ENCODE results near the gene MICAL2.
A peak's percentile ranks its signal among the peaks of the same experiment; 100 is the strongest.

MICAL2 gene

GRCh38 chr11:12117200-12117599, 6.8 kb downstream of the MICAL2 start:
- peak; percentile 94 for DNase-seq (ENCODE audit: low read depth)

- DNase-seq (ENCODE audit: low read depth): peak; percentile 75
These were observed 7.2 kb downstream of the MICAL2 start for GRCh38 chr11:12117611-12118010.

- no peak for DNase-seq (ENCODE audit: low read depth)
These were observed 8.6 kb downstream of the MICAL2 start for GRCh38 chr11:12118949-12119348.

GRCh38 chr11:12119502-12119901, 9.1 kb downstream of the MICAL2 start:
- DNase-seq (ENCODE audit: low read depth): no peak

- peak; percentile 84 for DNase-seq (ENCODE audit: low read depth)
These were observed 9.9 kb downstream of the MICAL2 start for GRCh38 chr11:12120031-12121008.

- DNase-seq (ENCODE audit: low read depth): no peak
These were observed 10.6 kb downstream of the MICAL2 start for GRCh38 chr11:12121011-12121410.

- no peak for DNase-seq (ENCODE audit: low read depth)
These were observed 11.1 kb downstream of the MICAL2 start for GRCh38 chr11:12121517-12121916.

- DNase-seq (ENCODE audit: low read depth): no peak
These were observed 11.7 kb downstream of the MICAL2 start for GRCh38 chr11:12122083-12122482.

GRCh38 chr11:12123273-12123672, 12.9 kb downstream of the MICAL2 start:
- peak; percentile 91 for DNase-seq (ENCODE audit: low read depth)

GRCh38 chr11:12123799-12124198, 13.4 kb downstream of the MICAL2 start:
- no peak for DNase-seq (ENCODE audit: low read depth)

GRCh38 chr11:12124306-12124705, 13.9 kb downstream of the MICAL2 start:
- no peak for DNase-seq (ENCODE audit: low read depth)

GRCh38 chr11:12125609-12126149, 15.3 kb downstream of the MICAL2 start:
- DNase-seq (ENCODE audit: low read depth): peak; percentile 70

- DNase-seq (ENCODE audit: low read depth): peak; percentile 97
These were observed 16.1 kb downstream of the MICAL2 start for GRCh38 chr11:12126344-12127019.

GRCh38 chr11:12127206-12127898, 17.0 kb downstream of the MICAL2 start:
- DNase-seq (ENCODE audit: low read depth): peak; percentile 63

GRCh38 chr11:12128301-12128751, 17.9 kb downstream of the MICAL2 start:
- peak; percentile 59 for DNase-seq (ENCODE audit: low read depth)

GRCh38 chr11:12129227-12129626, 18.8 kb downstream of the MICAL2 start:
- DNase-seq (ENCODE audit: low read depth): no peak

GRCh38 chr11:12130180-12130980, 20.0 kb downstream of the MICAL2 start:
- no peak for DNase-seq (ENCODE audit: low read depth)

- DNase-seq (ENCODE audit: low read depth): no peak
These were observed 21.8 kb downstream of the MICAL2 start for GRCh38 chr11:12131943-12132789.

- DNase-seq (ENCODE audit: low read depth): no peak
These were observed 22.4 kb downstream of the MICAL2 start for GRCh38 chr11:12132790-12133145.

GRCh38 chr11:12133547-12134235, 23.3 kb downstream of the MICAL2 start:
- no peak for DNase-seq (ENCODE audit: low read depth)

Data from amniotic epithelial cell (primary cell).